Vagina (tissue), 2 donors: Measurements from ENCODE around the gene TPM4. TPM values are rescaled to one million over a fixed set of nuclear protein-coding genes. Genes with fewer than 3 reads are reported as not detected.

Experiments used
- DNase-seq, 2 donors: peaks; one replicate each; pipeline ENCODE4 v3.0.0-alpha.2; 2017; ENCODE audit errors: extremely low spot score in 2 of 2
- H3K27ac ChIP-seq: fragments of 200-600 bp; sonication (generic); one replicate; pipeline ENCODE4 v1.5.1; 2019
- H3K27me3 ChIP-seq: fragments of 200-600 bp; sonication (generic); one replicate; pipeline ENCODE4 v1.5.1; 2019
- H3K36me3 ChIP-seq, 2 donors: fragments of 200-600 bp; sonication (generic); one replicate each; pipeline ENCODE4 v1.5.1; 2017 to 2019
- H3K4me1 ChIP-seq: fragments of 200-600 bp; sonication (generic); one replicate; pipeline ENCODE4 v1.5.1; 2019
- H3K4me3 ChIP-seq, 2 donors: fragments of 200-600 bp; sonication (generic); 1 replicate in 1 of 2; 2 replicates in 1 of 2; pipeline ENCODE4 v1.5.1; 2016 to 2019
- H3K9me3 ChIP-seq: fragments of 200-600 bp; sonication (generic); one replicate; pipeline ENCODE4 v1.5.1; 2019
- POLR2A ChIP-seq, 2 donors: fragments of 450-650 bp; IDR thresholded peaks; one replicate each; pipeline ENCODE4 v1.6.1; 2017; ENCODE audit warnings: antibody characterized with exemption in 2 of 2, mild to moderate bottlenecking in 2 of 2, moderate library complexity in 2 of 2
- POLR2AphosphoS5 ChIP-seq, 2 donors: sonication (generic); formaldehyde crosslinking; IDR thresholded peaks; one replicate each; pipeline ENCODE4 v1.9.0; 2017; ENCODE audit warnings: antibody characterized with exemption in 2 of 2, mild to moderate bottlenecking in 2 of 2, low read depth in 1 of 2; ENCODE audit not compliant: insufficient read depth in 1 of 2
- intact Hi-C: fragments of 100-400 bp; cut with DNase I; formaldehyde crosslinking; loops from one replicate; pipeline ENCODE4 v1.15.1; 2023
- total RNA-seq: library from RNA; depleted of rRNA; stranded (reverse); fragments of >200 nt; gene quantifications from one replicate; pipeline ENCODE4 v1.2.3, GENCODE V29; 2016
- TF ChIP-seq, protein P1 (sequence below), 3 experiments: fragments of 450-650 bp in 2 of 3; fragments of 200-600 bp in 1 of 3; sonication (generic) in 1 of 3; IDR thresholded peaks; one replicate each; pipeline ENCODE4 v1.5.1; 2017 to 2019; ENCODE audit warnings: antibody characterized with exemption in 3 of 3, mild to moderate bottlenecking in 2 of 3, moderate library complexity in 2 of 3

The TPM4 gene
- total RNA-seq, 1 donor from 2014 or later: 409 TPM

DNA sequence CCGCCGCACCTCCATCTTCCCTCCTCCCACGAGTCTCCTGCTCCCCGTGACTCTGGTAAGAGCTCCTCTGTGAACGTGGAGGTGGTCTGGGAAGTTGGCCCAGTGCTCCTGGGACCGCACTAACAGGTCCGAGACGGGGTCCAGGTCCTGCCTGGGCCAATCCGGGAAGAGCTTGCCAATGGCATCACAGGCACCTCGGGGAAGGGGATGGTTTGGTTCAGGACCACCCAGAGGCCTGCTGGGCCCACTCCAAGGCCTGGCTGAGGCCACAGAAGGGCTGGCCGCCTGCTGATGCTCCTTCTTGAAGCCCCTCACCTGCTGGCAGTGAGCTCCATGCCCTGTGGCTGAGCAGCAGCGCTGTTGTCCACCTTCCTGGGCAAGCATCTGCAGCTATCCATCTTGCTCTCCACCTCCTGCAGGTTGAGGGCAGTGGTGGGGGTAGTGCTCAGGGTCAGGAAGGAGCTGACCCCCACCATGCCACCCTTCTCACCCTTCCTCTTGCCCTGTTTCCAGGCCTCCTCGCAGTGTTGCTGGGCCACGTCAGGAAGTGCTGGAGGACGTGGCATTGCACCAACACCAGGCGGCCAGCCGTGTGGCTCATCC is 41.2 kb upstream of the TPM4 start:
- DNase-seq: no peak
- Histone ChIP-seq H3K36me3 (no peaks in the 10 kb centered on the region), H3K4me1 (no peaks in the 10 kb centered on the region), H3K9me3 (no peaks in the 10 kb centered on the region), H3K27ac (no peak overlapping the region), H3K4me3 (no peak overlapping the region), H3K27me3 (no peaks in the 10 kb centered on the region)
- TF ChIP-seq, protein P1, sequence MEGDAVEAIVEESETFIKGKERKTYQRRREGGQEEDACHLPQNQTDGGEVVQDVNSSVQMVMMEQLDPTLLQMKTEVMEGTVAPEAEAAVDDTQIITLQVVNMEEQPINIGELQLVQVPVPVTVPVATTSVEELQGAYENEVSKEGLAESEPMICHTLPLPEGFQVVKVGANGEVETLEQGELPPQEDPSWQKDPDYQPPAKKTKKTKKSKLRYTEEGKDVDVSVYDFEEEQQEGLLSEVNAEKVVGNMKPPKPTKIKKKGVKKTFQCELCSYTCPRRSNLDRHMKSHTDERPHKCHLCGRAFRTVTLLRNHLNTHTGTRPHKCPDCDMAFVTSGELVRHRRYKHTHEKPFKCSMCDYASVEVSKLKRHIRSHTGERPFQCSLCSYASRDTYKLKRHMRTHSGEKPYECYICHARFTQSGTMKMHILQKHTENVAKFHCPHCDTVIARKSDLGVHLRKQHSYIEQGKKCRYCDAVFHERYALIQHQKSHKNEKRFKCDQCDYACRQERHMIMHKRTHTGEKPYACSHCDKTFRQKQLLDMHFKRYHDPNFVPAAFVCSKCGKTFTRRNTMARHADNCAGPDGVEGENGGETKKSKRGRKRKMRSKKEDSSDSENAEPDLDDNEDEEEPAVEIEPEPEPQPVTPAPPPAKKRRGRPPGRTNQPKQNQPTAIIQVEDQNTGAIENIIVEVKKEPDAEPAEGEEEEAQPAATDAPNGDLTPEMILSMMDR (IDR thresholded peaks at IDR 0.05): no peak
- TF ChIP-seq POLR2A (IDR thresholded peaks at IDR 0.05) (no peak), POLR2AphosphoS5 (IDR thresholded peaks at IDR 0.05; ENCODE audit: insufficient read depth in 1 of 2, low read depth in 1 of 2) (no peak)
- intact Hi-C loops: loop anchor here (5.0 kb wide), 1 partner anchor 147 kb away; no protein-coding TSS in a partner anchor

- intact Hi-C loops: loop anchor here (5.0 kb wide), 1 partner anchor 147 kb away; no protein-coding TSS in a partner anchor
- TF ChIP-seq POLR2A (IDR thresholded peaks at IDR 0.05): no peak
- DNase-seq: no peak
- Histone ChIP-seq H3K36me3 (no peaks in the 10 kb centered on the region), H3K9me3 (no peaks in the 10 kb centered on the region), H3K27ac (no peak overlapping the region), H3K4me1 (no peaks in the 10 kb centered on the region), H3K4me3 (no peak overlapping the region), H3K27me3 (no peaks in the 10 kb centered on the region)
Observed at GRCh38 chr19:16035601-16036297, 40.5 kb upstream of the TPM4 start.

DNA sequence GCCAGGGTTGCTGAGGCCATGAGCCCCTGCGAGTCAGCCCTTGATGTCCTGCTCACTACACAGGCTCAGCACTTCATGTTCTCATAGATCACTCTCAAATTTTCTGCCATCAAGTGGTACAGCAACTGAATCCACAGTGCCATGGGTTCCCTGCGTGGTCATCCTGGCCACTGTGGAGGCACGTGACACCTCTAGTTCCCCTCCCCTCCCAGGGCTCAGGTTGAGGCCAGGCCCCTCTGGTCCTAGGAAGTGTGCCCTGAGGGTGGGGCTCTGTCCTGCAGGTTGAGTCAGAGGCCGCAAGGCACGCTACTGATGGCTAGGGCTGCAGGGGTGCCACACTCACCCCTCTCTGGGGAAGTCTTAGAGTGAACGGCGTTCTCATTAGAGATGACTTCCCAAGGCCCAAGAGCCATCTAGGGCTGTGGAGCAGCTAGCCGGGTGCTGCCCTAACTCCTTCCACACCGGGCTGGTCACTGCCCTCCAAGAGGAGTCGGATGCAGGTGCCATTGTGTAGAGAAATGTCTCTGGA is 39.8 kb upstream of the TPM4 start:
- no peak for TF ChIP-seq POLR2AphosphoS5 (IDR thresholded peaks at IDR 0.05; ENCODE audit: insufficient read depth in 1 of 2, low read depth in 1 of 2)
- TF ChIP-seq, protein P1 (IDR thresholded peaks at IDR 0.05): no peak
- TF ChIP-seq POLR2A (IDR thresholded peaks at IDR 0.05): no peak
- Histone ChIP-seq H3K4me1 (peaks cover 7% of the 10 kb centered on the region), H3K27me3 (no peaks in the 10 kb centered on the region), H3K4me3 (no peak overlapping the region), H3K36me3 (no peaks in the 10 kb centered on the region), H3K27ac (no peak overlapping the region), H3K9me3 (no peaks in the 10 kb centered on the region)
- intact Hi-C loops: loop anchor here (5.0 kb wide), 1 partner anchor 146 kb away; no protein-coding TSS in a partner anchor
- DNase-seq: no peak

DNA sequence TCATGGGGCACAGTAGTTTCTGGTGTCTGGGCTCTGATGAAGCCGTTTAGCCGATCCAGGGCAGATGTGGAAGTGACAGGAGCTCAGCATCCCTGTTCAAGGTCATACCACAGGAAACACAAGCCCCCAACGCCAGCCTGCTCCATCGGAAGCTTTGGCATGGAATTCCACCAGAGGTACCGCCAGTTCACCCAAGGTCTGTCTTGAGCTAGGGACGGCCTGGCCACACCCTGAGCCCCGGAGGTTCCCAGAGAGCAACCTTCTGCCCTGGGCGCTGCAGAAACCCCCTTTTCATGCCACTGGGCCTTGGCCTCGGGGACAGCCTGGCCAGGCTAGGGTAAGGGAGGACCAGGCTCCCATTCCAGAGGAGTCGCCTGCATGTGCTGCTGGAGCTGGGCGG is 39.4 kb upstream of the TPM4 start:
- peaks cover 12% of the 10 kb centered on the region for H3K4me1 ChIP-seq
- no peaks in the 10 kb centered on the region for H3K27me3 ChIP-seq
- DNase-seq: no peak
- intact Hi-C loops: loop anchor here (5.0 kb wide), 1 partner anchor 145 kb away; no protein-coding TSS in a partner anchor
- H3K4me3 ChIP-seq: no peak overlapping the region
- TF ChIP-seq POLR2A (IDR thresholded peaks at IDR 0.05) (no peak), POLR2AphosphoS5 (IDR thresholded peaks at IDR 0.05; ENCODE audit: insufficient read depth in 1 of 2, low read depth in 1 of 2) (no peak)
- TF ChIP-seq, protein P1 (IDR thresholded peaks at IDR 0.05): no peak
- no peak overlapping the region for H3K27ac ChIP-seq
- H3K36me3 ChIP-seq: no peaks in the 10 kb centered on the region
- no peaks in the 10 kb centered on the region for H3K9me3 ChIP-seq

GRCh38 chr19:16037424-16038195 is 38.7 kb upstream of the TPM4 start:
- TF ChIP-seq POLR2A (IDR thresholded peaks at IDR 0.05) (no peak), POLR2AphosphoS5 (IDR thresholded peaks at IDR 0.05; ENCODE audit: insufficient read depth in 1 of 2, low read depth in 1 of 2) (no peak)
- TF ChIP-seq, protein P1 (IDR thresholded peaks at IDR 0.05): no peak
- DNase-seq: no peak

More at GRCh38 chr19:16037424-16038195, 38.7 kb upstream of the TPM4 start:
- no peaks in the 10 kb centered on the region for H3K27me3 ChIP-seq
- H3K9me3 ChIP-seq: no peaks in the 10 kb centered on the region
- H3K4me1 ChIP-seq: peaks cover 12% of the 10 kb centered on the region
- no peaks in the 10 kb centered on the region for H3K36me3 ChIP-seq
- H3K27ac ChIP-seq: no peak overlapping the region
- H3K4me3 ChIP-seq: no peak overlapping the region
- intact Hi-C loops: loop anchor here (5.0 kb wide), 1 partner anchor 145 kb away; no protein-coding TSS in a partner anchor
